IPS DF 19.7 (cell line): ENCODE data around the gene LANCL3.
"Not testable (repeated sequence)": the region's sequence is repeated elsewhere in the genome, so short reads cannot be mapped to it uniquely, and the experiment has no call there.

Experiments
- DNase-seq: peaks from one replicate; pipeline ENCODE4 v3.0.0-alpha.2; 2013; ENCODE audit warnings: low read depth, low spot score

Gene LANCL3

DNA sequence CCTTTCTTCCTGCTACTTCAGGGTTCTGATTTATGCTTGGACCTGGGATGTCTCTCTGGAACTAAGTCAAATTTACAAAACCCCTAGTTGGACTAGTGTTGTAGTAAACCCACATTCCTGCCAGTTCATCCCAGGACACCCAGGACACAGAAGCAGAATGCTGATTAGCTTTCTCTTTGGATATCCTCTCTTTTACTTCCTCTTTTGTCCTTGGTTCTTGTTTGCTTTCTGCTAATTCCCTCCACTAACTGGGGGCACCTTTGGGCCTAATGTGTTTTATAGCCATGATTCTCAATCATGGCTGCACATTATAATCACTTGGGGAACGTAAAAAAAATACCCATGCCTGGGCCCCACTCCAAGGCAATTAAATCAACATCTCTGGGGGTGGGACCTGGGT lies 42.5 kb downstream of the LANCL3 start:
- no peak for DNase-seq

DNA sequence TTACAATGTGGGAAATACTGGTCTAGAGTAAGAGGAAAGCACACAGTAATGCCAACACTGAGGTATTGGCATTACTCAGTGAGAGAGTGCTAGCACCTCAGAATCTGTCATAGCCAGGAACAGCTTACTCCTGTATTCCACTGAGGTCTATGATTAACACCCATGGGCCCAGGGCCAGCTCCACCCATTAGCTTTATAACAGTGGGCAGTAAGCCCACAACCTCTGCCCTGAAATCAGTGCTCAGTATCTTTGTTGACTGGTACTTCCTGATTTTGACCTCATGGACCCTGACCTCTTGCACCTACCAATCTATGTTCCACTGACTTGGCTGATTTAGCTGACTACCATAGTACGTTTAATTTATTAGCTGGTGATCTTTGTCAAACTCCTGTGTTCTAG lies 56.1 kb downstream of the LANCL3 start:
- no peak for DNase-seq

DNA sequence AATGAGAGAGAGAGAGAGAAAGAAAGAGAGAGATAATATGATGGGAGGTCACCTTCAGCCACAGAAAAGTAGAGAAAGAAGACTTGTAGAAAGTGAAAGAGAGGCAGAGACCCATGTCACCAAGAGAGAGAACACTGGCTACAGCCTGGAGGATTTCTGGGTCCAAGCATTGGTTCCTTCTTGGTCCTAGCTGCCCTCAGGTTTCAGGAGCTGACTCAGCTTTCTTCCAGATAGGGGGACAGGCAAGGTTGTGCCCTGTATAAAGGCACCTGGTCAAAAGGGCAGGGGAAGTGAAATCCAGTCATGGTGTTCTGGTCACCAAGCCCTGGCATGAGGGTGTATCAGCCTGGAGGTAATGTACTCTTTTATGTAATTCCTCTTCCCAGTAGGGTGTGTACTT lies 66.6 kb downstream of the LANCL3 start:
- DNase-seq, result no peak

DNA sequence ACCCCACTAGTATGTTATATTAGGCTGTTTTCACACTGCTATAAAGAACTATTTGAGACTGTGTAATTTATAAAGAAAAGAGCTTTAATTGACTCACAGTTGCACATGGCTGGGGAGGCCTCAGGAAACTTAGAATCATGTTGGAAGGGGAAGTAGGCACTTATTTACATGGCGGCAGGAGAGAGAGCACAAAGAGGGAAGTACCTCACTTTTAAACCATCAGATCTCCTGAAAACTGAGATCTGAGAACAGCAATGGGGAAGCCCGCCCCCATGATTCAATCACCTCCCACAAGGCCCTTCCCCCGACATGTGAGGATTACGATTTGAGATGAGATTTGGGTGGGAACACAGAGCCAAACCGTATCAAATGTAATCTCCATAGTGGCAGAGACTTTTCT lies 68.7 kb downstream of the LANCL3 start:
- DNase-seq, result no peak

DNA sequence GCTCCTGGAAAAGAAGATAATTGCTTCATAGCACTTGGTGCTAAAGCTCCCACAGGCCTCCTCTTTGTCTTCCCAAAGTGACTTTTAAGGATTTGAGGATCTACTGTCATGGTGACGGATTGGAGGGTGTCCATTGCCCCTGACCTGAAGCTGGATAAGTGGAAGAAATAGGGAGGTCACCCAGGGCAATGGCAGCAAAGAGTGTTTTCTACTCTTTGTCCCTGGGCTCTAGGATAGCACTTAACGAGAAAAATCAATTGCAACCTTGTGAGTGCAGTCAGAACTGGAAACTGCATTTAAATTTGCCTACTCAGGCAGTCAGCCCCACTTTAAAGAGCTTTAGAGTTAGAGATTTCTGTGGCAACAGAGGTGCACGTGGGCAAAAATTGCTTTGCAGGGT lies 70.4 kb downstream of the LANCL3 start:
- DNase-seq, result no peak

DNA sequence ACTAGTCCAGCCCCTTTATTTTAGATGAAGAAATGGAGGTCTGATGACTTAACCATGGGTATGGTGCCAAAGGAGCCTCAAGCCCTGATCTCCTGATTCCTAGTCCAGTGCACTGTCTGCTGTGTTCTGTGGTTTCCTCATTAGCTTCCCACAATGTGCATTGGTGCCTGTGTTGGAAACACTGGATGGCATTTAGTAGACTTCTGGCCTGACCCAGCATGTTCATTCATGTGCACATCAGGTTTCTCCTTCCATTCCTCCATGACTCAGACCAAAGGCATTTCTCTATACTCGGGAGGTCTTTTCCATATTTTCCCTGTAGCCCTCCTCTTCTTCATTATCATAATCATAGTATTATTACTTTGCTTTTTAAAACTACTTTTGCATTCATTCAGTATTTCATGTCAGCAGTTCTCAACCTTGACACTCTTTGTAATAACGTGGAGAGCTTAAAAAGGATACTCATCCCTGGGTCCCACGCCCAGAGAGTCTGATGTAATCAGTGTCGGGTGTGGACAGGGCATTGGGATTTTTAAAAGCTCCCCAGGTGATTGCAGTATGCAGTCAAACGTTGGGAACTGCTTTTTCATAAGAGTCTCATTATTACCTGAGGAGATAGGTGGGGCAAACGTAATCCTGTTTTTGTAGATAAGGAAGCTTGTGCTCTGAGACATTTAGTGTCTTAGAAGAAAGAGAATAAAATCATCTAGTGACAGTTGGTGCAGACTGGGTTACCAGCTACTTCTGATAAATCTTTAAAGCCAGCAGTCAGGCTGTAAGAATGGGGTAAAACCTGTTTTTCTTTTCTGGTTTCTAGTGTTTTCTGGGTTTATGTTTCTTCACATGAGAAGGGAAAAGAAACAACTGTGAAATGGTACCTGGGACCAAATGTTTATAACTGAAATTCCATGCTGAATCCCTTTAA lies 73.2 kb downstream of the LANCL3 start:
- DNase-seq, result no peak

DNA sequence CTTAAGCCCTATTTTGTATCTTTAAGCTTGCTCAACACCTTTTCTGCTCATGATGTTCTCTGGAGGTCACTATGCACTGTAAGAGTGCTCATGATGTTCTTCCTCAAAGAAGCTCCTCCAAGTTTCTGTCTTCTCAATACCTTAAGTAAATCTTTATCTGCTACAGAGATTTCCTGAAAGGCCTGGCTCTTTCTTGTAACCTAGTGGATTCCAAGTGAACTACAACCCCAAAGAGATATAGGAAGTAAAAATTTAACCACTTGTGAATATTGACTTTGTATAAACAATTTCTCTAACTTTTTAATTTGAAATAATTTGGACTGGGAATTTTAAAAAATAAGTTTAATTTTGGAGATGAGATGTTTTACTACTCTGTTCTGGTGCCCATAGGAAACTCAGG lies 74.8 kb downstream of the LANCL3 start:
- no peak for DNase-seq

DNA sequence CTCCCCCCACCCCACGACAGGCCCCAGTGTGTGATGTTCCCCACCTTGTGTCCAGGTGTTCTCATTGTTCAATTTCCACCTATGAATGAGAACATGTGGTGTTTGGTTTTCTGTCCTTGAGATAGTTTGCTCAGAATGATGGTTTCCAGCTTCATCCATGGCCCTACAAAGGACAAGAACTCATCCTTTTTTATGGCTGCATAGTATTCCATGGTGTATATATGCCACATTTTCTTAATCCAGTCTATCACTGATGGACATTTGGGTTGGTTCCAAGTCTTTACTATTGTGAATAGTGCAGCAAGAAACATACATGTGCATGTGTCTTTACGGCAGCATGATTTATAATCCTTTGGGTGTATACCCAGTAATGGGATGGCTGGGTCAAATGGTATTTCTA lies 79.4 kb downstream of the LANCL3 start:
- not testable (repeated sequence) for DNase-seq

DNA sequence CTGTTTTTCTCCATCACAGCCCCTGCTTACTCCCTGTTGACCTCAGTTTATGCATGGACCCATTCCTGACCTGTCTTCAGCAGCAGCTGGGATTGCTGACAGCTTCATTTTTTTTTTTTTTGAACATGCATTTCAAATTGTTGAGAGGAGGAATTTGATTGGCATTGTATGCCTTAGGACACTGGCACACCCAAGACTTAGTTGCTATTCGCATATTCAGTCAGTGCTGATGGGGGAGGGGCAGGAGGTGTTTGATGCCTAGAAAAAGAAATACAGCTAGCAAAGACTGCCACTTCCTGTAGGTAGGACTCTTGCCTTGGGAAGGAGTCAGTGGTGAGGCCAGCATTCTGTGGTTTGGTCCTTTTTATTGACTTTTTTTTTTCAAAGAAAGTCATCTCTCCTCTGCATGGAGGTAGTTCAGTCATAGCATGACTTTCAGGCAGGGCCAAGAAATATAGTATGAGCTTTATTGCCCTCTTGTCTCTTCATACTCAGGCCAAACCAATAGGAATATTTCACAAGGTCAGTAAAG lies 80.5 kb downstream of the LANCL3 start:
- DNase-seq, result no peak

DNA sequence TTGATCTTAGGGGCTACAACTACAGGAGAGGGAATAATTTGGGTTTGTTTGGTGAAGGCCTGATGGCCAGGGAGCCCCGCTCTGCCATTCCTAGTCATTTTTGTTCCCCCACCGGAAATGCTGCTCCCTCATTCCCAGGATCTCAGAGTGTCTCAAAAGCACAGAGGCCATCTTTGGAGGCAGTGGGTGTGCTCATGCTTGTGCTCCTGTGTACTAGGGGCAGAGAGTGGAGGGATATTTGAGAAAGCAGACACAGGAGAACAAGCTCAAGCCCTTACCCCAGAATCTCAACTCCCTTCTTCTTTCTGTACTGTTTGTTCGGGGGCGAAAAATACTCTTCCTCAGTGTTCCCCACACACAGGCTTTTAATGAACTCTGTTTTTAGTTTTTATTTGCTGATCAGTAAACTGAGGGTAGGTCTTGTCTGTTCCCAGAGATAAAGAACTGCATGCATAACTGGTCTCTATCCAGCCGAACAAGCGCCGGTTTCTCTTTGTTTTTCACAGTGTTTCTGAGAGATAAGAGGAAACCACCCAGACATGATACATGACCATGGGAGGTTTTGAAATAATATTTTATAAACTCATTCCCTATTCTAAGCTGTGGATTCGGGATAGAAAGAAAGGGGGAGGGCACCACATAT lies 81.2 kb downstream of the LANCL3 start:
- DNase-seq, result no peak

DNA sequence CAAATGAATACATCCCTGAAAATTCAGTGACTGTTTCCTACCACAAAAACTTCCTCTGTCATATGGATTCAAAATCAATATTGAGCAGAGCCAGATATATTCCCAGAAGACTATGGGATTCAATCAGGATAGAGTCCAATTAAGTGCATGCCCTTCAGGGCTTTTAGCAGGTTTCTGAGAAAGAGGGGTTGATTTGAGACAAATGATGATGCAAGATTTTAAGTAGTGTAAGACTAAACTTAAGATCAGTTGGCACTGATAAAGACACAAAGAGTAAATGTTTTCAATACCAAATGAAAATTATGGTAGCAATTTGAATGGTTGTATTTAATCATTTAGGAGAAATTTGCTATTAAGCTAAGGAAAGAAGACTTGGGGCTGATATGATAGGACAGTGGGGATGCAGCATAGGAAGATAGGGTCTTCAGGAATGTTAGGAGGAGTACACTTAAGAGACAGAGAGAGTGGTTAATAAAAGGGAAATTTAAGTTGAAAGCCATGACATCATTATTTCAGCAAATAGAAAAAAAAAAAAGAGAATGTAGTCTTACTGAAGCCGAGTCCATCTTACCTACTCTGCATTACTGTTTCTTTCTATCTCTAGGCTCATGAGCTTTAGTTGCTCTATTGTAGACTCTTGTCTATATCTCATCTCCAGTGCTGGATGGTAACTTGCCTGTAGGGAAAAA lies 82.1 kb downstream of the LANCL3 start:
- no peak for DNase-seq

DNA sequence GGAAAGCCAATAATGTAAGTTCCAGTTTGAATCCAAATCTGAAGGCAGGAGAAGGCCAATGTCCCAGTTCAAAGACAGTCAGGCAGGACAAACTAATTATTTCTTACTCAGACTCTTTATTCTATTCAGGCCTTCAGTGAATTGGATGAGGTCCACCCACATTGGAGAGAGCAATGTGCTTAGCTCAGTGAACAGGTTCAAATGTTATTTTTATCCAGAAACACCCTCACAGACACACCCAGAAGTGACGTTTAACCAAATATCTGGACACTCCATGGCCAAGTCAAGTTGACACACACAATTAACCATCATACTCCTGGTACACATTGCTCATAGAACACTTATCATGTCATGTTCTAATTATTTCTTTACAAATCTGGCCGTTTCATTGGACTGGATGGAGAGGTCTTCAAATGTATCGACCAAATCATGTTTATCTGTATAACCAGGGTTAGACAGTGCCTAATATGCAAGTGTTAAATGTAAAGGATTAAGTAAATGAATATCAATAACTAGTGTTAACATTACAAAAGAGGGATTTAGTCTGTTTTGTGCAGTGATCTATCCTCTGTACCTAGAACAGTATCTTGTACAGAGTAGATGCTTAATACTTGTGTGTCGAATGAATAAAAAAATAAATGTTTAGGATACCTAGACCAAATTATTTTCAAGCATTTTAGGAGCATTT lies 87.0 kb downstream of the LANCL3 start:
- no peak for DNase-seq

DNA sequence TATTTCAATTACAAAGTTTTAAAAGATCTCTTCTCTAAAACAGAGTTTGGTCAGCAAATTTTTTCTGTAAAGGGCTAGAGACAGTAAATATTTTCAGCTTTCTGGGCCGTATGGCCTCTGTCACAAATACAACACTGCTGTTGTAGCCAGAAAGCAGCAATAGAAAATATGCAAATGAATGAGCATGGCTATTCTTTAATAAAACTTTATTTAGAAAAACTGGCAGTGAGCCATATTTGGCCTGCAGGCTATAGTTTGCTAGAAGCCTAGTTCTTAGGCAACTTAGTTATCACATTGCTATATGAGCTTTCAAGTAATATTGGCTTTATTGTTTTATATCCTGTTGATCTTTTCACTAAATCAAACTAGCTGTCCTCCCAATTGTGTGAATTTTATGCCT lies 87.6 kb downstream of the LANCL3 start:
- DNase-seq, result no peak

DNA sequence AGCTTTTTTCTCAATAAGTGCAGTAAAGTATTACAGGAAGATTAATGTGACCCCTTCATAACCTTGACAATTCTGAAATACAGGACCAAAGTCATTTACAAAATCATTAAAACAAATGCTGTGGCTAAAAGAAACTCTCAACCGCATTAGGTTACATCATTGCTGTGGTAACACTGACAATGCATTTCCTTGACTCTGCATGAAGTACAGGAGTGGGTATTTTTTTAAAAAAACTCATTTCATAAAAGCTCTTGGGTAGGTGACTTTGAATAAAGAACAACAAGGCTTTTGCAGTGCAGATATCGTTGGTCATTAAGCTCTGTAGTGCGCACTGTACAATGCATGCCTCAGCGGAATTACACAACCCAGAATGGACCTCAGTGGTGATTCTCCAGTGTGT lies 90.7 kb downstream of the LANCL3 start:
- DNase-seq, result no peak

DNA sequence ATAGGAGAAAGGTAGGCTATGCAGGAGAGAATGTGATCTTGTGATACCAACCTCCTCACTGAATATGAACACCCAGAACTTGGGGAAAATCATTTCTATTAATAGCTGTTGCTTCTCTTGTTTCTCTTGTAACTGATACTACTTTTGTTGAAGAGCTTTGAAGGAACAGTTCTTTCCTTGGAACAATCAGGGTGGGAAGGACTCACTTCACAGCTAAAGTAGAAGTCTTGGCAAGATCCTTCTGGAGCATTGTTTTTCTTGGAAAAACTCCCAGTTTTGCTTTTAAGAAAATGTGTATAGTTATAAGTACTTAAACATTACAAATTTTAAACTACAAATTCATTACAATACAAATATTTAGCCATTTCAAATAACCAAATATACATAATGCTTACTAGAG lies 95.1 kb downstream of the LANCL3 start:
- DNase-seq, result no peak

DNA sequence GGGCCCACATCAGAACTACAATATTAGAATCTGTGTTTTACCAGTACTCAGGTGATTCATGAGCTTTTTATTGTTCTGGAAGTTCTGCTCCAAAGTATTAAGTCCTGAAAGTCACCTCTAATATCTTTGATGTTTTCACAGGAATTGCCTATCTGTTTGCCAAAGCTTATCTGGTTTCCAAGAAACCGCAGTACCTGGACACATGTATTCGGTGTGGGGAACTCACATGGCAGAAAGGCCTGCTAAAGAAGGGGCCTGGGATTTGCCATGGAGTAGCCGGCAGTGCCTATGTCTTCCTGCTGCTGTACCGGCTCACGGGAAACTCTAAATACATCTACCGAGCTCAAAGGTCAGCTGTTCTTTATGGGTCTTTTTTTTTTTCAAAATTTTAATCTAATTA lies 95.7 kb downstream of the LANCL3 start:
- no peak for DNase-seq

DNA sequence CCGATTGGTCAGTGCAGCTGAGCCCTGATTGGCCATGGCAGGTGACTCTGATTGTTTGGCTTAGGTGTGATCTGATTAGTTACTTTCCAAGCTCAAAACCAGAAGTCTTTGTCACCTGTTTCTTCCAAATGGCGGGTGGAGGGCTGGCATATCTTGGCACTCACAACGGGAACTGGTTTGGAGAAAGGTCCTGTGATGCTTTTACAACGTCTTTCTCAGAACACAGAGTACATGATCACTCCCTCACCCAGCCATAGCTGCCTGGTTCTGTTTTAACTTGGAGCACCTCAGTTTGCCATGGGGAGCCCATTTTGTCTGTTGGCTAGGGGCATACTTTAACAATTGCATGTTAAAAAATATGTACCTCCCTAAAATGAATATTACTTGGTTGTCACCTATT lies 101.1 kb downstream of the LANCL3 start:
- DNase-seq, result no peak

DNA sequence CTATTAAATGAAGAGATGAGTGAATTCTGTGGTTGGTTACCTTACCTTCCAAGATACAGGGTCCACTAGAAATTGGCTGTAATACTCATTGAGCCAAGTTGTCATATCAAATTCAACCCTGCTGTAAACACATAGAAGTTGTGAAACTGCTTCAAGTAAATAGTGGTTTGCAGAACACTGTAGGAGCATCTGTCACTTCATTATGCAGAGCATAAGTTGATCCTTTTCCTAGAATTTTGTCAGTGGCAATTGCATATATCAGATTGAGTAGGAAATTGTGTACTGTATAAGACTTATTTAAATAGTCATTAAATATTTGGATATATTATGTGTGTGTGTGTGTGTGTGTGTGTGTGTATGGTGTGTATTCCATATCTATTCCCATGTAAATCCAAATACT lies 105.3 kb downstream of the LANCL3 start:
- no peak for DNase-seq

DNA sequence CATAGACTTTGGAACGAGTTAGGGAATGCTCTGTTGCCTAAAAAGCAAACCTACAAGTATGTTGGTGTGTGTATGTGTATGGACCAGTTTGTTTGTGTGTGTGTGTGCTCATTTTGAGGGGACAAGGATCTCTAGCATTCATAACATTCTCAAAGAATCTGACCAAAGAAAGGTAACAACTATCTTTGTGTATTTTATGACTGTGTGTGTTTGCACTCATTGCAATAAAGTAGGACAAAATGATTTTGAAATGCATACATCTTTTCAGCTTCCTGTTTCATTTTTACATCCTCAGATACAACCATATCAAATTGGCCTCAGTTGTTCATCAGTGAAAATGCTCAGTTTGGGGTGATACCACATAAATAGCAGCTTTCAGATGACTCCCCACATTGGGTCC lies 105.8 kb downstream of the LANCL3 start:
- no peak for DNase-seq

DNA sequence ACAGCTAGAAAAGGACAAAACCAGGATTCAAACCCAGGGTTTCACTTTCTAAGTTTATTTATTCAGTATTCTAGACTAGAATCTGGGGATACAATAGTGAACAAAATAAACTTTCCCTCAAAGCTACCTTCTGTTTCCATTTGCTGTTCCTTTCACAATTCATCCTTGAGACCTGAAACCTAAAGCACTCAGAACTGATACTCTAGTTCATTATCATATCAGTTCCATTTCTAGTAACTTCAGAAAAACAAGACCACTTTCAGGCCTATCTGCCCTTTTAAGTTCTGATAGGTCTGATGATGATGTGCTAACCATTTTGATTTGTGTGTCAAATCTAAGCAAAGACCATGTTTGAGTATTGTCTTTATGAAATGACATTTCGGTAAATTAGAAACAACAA lies 106.3 kb downstream of the LANCL3 start:
- no peak for DNase-seq

DNA sequence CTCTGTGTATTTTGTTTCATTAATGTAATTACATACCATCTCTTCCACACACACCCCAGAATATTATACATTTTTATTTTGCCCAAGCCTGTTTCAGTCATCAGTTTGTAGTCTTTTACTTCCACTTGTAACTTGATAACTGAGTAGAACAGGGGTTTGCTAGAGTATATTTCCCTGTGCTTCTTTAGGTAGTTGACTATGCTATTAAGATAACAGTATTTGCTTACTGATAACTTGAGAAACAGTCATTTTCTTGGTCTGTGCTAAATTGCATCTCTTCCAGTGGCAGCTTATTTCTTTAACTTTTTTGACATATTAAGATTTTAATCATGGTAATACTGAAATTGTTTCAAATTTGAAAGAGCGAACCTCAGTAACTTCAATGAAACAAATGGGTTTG lies 107.1 kb downstream of the LANCL3 start:
- no peak for DNase-seq

DNA sequence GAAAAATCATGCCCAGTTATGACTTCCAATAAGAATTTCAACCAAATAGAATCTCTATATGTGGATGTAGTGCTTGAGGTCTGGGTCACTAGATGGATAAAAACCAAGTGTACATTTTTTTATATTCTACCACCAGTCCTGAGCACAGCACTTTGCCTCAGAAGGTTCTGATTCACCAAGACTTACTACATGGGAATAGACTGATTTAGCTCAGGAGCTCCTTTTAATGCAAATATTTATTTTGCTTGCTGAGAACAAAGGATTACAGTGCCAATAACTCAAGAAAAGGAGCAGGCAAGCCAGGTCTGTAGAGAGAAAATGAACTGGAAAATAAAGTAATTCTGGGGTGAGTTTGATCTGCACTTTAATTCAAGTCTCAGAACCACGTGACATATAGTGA lies 107.8 kb downstream of the LANCL3 start:
- DNase-seq, result no peak
